Fibroblast of lung (primary cell): ENCODE data around the gene TTC19.

ENCODE experiments used
- EZH2 ChIP-seq: IDR thresholded peaks from 2 replicates; pipeline ENCODE4 v1.5.1; 2012; ENCODE audit warnings: low read length, control low read depth, mild to moderate bottlenecking; ENCODE audit errors: missing control alignments
- TF ChIP-seq, protein P1 (sequence below), 2 donors: IDR thresholded peaks in 1 of 2; conservative IDR thresholded peaks in 1 of 2; 1 replicate in 1 of 2; 2 replicates in 1 of 2; pipeline ENCODE4 v1.5.1; 2011 to 2012; ENCODE audit warnings: low read length in 2 of 2, control low read depth in 1 of 2, inconsistent platforms in 1 of 2, low read depth in 1 of 2, mild to moderate bottlenecking in 1 of 2

GRCh38 chr17:16044487-16044886 is 44.9 kb downstream of the TTC19 start:
- TF ChIP-seq EZH2: no peak
- TF ChIP-seq, protein P1, sequence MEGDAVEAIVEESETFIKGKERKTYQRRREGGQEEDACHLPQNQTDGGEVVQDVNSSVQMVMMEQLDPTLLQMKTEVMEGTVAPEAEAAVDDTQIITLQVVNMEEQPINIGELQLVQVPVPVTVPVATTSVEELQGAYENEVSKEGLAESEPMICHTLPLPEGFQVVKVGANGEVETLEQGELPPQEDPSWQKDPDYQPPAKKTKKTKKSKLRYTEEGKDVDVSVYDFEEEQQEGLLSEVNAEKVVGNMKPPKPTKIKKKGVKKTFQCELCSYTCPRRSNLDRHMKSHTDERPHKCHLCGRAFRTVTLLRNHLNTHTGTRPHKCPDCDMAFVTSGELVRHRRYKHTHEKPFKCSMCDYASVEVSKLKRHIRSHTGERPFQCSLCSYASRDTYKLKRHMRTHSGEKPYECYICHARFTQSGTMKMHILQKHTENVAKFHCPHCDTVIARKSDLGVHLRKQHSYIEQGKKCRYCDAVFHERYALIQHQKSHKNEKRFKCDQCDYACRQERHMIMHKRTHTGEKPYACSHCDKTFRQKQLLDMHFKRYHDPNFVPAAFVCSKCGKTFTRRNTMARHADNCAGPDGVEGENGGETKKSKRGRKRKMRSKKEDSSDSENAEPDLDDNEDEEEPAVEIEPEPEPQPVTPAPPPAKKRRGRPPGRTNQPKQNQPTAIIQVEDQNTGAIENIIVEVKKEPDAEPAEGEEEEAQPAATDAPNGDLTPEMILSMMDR (conservative IDR thresholded peaks at IDR 0.05 in 1 of 2, IDR thresholded peaks at IDR 0.05 in 1 of 2; ENCODE audit: low read depth in 1 of 2, low read length in 2 of 2): no peak
